SIG-M5 treated with dmso at 0.1 percent for 504 hours (cell line): Measurements from ENCODE around the gene AARS2.

ENCODE experiments used
- DNase-seq: peaks from one replicate; lab custom pipeline; 2025; ENCODE audit not compliant: unreplicated experiment; lab: John Stamatoyannopoulos, UW

The AARS2 gene

DNA sequence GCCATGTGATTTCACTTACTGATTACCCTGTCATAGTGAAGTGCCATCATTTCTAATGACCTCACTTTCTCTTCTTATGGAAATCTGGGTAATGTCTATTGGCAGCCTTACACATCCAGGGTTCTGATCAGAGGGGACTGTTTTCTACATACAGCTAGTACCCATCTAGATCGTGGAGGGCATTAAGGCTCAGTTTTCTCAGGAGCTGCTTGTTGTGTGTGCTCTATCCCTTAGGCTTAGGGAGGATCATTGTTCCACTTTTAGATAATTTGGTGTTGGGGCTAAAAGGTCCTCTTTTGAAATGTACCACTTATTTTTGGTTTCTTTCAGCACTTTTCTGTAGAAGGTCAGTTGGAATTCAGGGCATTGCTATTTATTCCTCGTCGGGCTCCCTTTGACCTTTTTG is 62.4 kb downstream of the AARS2 start:
- DNase-seq = no peak

DNA sequence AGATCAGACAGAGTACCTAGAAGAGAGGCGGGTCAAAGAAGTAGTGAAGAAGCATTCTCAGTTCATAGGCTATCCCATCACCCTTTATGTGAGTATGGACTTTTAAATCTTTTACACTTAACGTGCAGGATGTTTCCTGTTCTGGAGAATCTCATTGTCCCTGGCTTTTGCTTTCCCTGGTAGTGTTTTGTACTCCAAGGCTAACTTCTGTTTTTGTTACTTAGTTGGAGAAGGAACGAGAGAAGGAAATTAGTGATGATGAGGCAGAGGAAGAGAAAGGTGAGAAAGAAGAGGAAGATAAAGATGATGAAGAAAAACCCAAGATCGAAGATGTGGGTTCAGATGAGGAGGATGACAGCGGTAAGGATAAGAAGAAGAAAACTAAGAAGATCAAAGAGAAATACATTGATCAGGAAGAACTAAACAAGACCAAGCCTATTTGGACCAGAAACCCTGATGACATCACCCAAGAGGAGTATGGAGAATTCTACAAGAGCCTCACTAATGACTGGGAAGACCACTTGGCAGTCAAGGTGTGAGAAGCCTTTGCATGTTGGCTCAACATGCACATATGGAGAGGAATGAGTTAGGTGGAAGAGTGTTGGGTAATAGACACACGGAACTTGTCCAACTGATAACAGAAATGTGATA is 63.0 kb downstream of the AARS2 start:
- DNase-seq = no peak
